ENCODE results near the gene MRGPRF. TPM values are rescaled to one million over a fixed set of nuclear protein-coding genes. Genes with fewer than 3 reads are reported as not detected.

The MRGPRF gene
- polyA plus RNA-seq, 1 of the 3 experiments (the other 2 are of a cell fraction): 0.18 TPM

- H3K4me2 ChIP-seq: no peak overlapping the region
- no peak for TF ChIP-seq CHD2 (IDR thresholded peaks at IDR 0.05; ENCODE audit: low read length, partially characterized antibody)
- no peak for TF ChIP-seq USF2 (IDR thresholded peaks at IDR 0.05; ENCODE audit: borderline replicate concordance, low read depth, low read length)
- no peak for TF ChIP-seq REST (IDR thresholded peaks at IDR 0.05; ENCODE audit: low read depth, low read length)
- no peak for TF ChIP-seq POLR2AphosphoS5 (IDR thresholded peaks at IDR 0.05; ENCODE audit: low read depth, low read length)
- TF ChIP-seq NFIC (IDR thresholded peaks at IDR 0.05; ENCODE audit: borderline replicate concordance): no peak
- no peak for TF ChIP-seq YY1 (IDR thresholded peaks at IDR 0.05; ENCODE audit: low read depth)
- no peak for TF ChIP-seq MEF2A (IDR thresholded peaks at IDR 0.05; ENCODE audit: borderline replicate concordance, low read depth)
- TF ChIP-seq FOSL2 (IDR thresholded peaks at IDR 0.05; ENCODE audit: borderline replicate concordance, low read depth): no peak
- no peak for TF ChIP-seq TAF1 (IDR thresholded peaks at IDR 0.05; ENCODE audit: borderline replicate concordance, low read depth, low read length)
- no peak for TF ChIP-seq RCOR1 (IDR thresholded peaks at IDR 0.05; ENCODE audit: low read length)
- TF ChIP-seq GABPA (IDR thresholded peaks at IDR 0.05; ENCODE audit: low read depth): no peak
- TF ChIP-seq RXRA (IDR thresholded peaks at IDR 0.05; ENCODE audit: borderline replicate concordance, low read depth): no peak
- no peak for TF ChIP-seq ZBTB33 (IDR thresholded peaks at IDR 0.05; ENCODE audit: borderline replicate concordance, low read depth)
- H3K9me3 ChIP-seq: no peaks in the 10 kb centered on the region
- ChIA-PET CTCF (no interaction called here), POLR2A (no interaction called here)
- no peaks in the 10 kb centered on the region for H3K36me3 ChIP-seq (replicated peaks in 1 of 2; ENCODE audit: control insufficient read depth in 1 of 2, insufficient read depth in 2 of 2, low read length in 1 of 2)
- H3K79me2 ChIP-seq (ENCODE audit: insufficient read depth): no peaks in the 10 kb centered on the region
- peaks cover 18 to 28% of the 10 kb centered on the region in 2 experiments; a peak in 3 of 4 replicates for H3K4me1 ChIP-seq (ENCODE audit: control insufficient read depth in 1 of 2, insufficient read depth in 2 of 2, low read depth in 1 of 2, low read length in 1 of 2)
- no peak overlapping the region for H2AFZ ChIP-seq (ENCODE audit: low read depth)
- H3K27ac ChIP-seq (ENCODE audit: low read depth in 2 of 2, low read length in 1 of 2): no peak overlapping the region
- no peaks in the 10 kb centered on the region for H4K20me1 ChIP-seq (ENCODE audit: insufficient read depth)
- H3K27me3 ChIP-seq (ENCODE audit: insufficient read depth): no peaks in the 10 kb centered on the region
- no peak for DNase-seq
- no peak overlapping the region for H3K4me3 ChIP-seq (ENCODE audit: low read depth in 2 of 2, low read length in 1 of 2)
- H3K9ac ChIP-seq: no peak overlapping the region
- no peaks in the 10 kb centered on the region for H3F3A ChIP-seq (replicated peaks; ENCODE audit: insufficient read depth)
- no peaks in the 10 kb centered on the region for H3K9me2 ChIP-seq
- 97% methylated on average over 12 of the region's 12 CpGs for WGBS (ENCODE audit: low lambda C conversion rate)
Measured at GRCh38 chr11:69006816-69007215, 6.2 kb downstream of the MRGPRF start.

All from SK-N-SH (cell line).